K562 (cell line): ENCODE data around the gene TXN2. TPM values are rescaled to one million over a fixed set of nuclear protein-coding genes. Genes with fewer than 3 reads are reported as not detected.

Experiments used
- ARID1B ChIP-seq: fragments of 450-650 bp; IDR thresholded peaks from 2 replicates; pipeline ENCODE4 v1.6.1; 2016; ENCODE audit warnings: antibody characterized with exemption, mild to moderate bottlenecking, inconsistent platforms
- BRF2 ChIP-seq: IDR thresholded peaks from 3 replicates; pipeline ENCODE4 v1.6.1; 2011; ENCODE audit warnings: borderline replicate concordance, mild to moderate bottlenecking; ENCODE audit not compliant: insufficient read length, insufficient read depth
- CREM ChIP-seq: IDR thresholded peaks from 2 replicates; pipeline ENCODE4 v1.6.1; 2014; ENCODE audit warnings: antibody characterized with exemption, low read depth
- CTBP1 ChIP-seq: fragments of 450-650 bp; IDR thresholded peaks from 2 replicates; pipeline ENCODE4 v1.6.1; 2016; ENCODE audit warnings: borderline replicate concordance
- CTCF ChIP-seq, 3 experiments: IDR thresholded peaks in 2 of 3; conservative IDR thresholded peaks in 1 of 3; 2 replicates each; pipeline ENCODE4 v1.5.1; 2011 to 2012; ENCODE audit warnings: low read length in 3 of 3, mild to moderate bottlenecking in 3 of 3, control low read depth in 2 of 3, improper control_type of control experiment in 1 of 3, inconsistent platforms in 1 of 3, low read depth in 1 of 3, mixed read lengths in 1 of 3, moderate library complexity in 1 of 3; ENCODE audit not compliant: insufficient read depth in 2 of 3
- CXXC5 ChIP-seq: fragments of 250-450 bp; sonication (Bioruptor Pico); IDR thresholded peaks from 2 replicates; pipeline ENCODE4 v1.8.0; 2022; ENCODE audit warnings: inconsistent platforms, mild to moderate bottlenecking, moderate library complexity
- HDAC1 ChIP-seq, 2 experiments: fragments of 450-650 bp; IDR thresholded peaks; 2 replicates each; pipeline ENCODE4 v1.6.1; 2016 to 2017; ENCODE audit warnings: inconsistent platforms in 1 of 2, mild to moderate bottlenecking in 1 of 2, moderate library complexity in 1 of 2
- HDAC2 ChIP-seq: fragments of 450-650 bp; IDR thresholded peaks from 2 replicates; pipeline ENCODE4 v1.6.1; 2016; ENCODE audit warnings: mild to moderate bottlenecking
- MBD1 ChIP-seq: fragments of 250-450 bp; sonication (Bioruptor Pico); IDR thresholded peaks from 2 replicates; pipeline ENCODE4 v1.8.0; 2022; ENCODE audit warnings: inconsistent platforms
- MEF2D ChIP-seq: conservative IDR thresholded peaks from 2 replicates; pipeline ENCODE4 v1.6.1; 2016; ENCODE audit warnings: low read depth, missing genetic modification characterization, missing compliant biosample characterization
- NRF1 ChIP-seq, 2 experiments: fragments of 450-650 bp; IDR thresholded peaks in 1 of 2; conservative IDR thresholded peaks in 1 of 2; 2 replicates each; pipeline ENCODE4 v1.6.1; 2014; ENCODE audit warnings: mild to moderate bottlenecking in 2 of 2
- RAD21 ChIP-seq, 2 experiments: fragments of 250-450 bp in 1 of 2; fragments of 450-650 bp in 1 of 2; sonication (Bioruptor Pico) in 1 of 2; formaldehyde crosslinking in 1 of 2; IDR thresholded peaks in 1 of 2; conservative IDR thresholded peaks in 1 of 2; 2 replicates each; pipeline versions ENCODE4 v1.4.0 to v1.8.0; 2020 to 2022; ENCODE audit warnings: mild to moderate bottlenecking in 2 of 2, moderate library complexity in 1 of 2
- SMAD4 ChIP-seq: fragments of 250-450 bp; sonication (Bioruptor Pico); conservative IDR thresholded peaks from 2 replicates; pipeline ENCODE4 v1.8.0; 2021; ENCODE audit warnings: inconsistent platforms, mild to moderate bottlenecking, moderate library complexity
- TFAP4 ChIP-seq: sonication (generic); formaldehyde crosslinking; IDR thresholded peaks from 2 replicates; pipeline ENCODE4 v1.8.0; 2022; ENCODE audit warnings: missing genetic modification reagents, mild to moderate bottlenecking, moderate library complexity, borderline replicate concordance
- ZC3H8 ChIP-seq: fragments of 450-650 bp; IDR thresholded peaks from 2 replicates; pipeline ENCODE4 v1.6.1; 2017
- ZNF175 ChIP-seq: fragments of 200-800 bp; sonication (Bioruptor generic); IDR thresholded peaks from 2 replicates; pipeline ENCODE4 v1.6.1; 2016; ENCODE audit warnings: low read depth, mild to moderate bottlenecking, missing genetic modification characterization, missing compliant biosample characterization
- ZNF444 ChIP-seq: fragments of 250-450 bp; sonication (Bioruptor Pico); IDR thresholded peaks from 2 replicates; pipeline ENCODE4 v1.4.0; 2020; ENCODE audit warnings: mild to moderate bottlenecking, moderate library complexity
- ZNF507 ChIP-seq: conservative IDR thresholded peaks from 2 replicates; pipeline ENCODE4 v1.6.1; 2017; ENCODE audit warnings: missing genetic modification characterization, missing compliant biosample characterization
- ZNF644 ChIP-seq: fragments of 200-800 bp; sonication (Bioruptor generic); IDR thresholded peaks from 2 replicates; pipeline ENCODE4 v1.6.1; 2016; ENCODE audit warnings: low read depth, missing genetic modification characterization, missing compliant biosample characterization
- polyA plus RNA-seq, 8 experiments: library from polyadenylated mRNA; depleted of rRNA in 4 of 8; stranded (reverse) in 5 of 8; unstranded in 3 of 8; fragments of >200 nt; fragmentation: Nextera tagmentation in 2 of 8; fragmentation: Illumina TruSeq in 1 of 8; extraction: Ambion mirVana in 2 of 8; extraction: Trizol in 1 of 8; gene quantifications; 2 replicates each; pipeline versions ENCODE4 v1.2.1 to v1.2.3, GENCODE V29; 2011 to 2014; ENCODE audit warnings: inconsistent platforms in 1 of 8, missing spikeins in 1 of 8
- total RNA-seq, 7 experiments: library from RNA; depleted of rRNA in 6 of 7; stranded (reverse); fragments of >200 nt in 6 of 7; fragmentation: Illumina TruSeq in 2 of 7; extraction: Trizol in 2 of 7; gene quantifications; 2 replicates each; pipeline versions ENCODE4 v1.2.1 to v1.2.3, GENCODE V29; 2011 to 2021; ENCODE audit warnings: low replicate concordance in 1 of 7

TXN2 gene
- total and polyA plus RNA-seq, 9 of the 15 experiments (the other 6 are each of a cell fraction or from before 2014, with no cell fraction given): 48.5 to 399 (median 118) TPM

GRCh38 chr22:36423461-36424404 is 57.7 kb downstream of the TXN2 start (continued):
- TF ChIP-seq ZNF507 (tag) (no peak), TFAP4 (CRISPR knock-in tag) (peak; percentile 54; the same call in 1 of the 2 replicates), RAD21 (CRISPR knock-in tag; conservative IDR thresholded peaks at IDR 0.05 in 1 of 2, IDR thresholded peaks at IDR 0.05 in 1 of 2) (peak in 1 of 2 experiments; percentile 48; a peak in 3 of 4 replicates), CXXC5 (CRISPR knock-in tag) (peak; percentile 48), MEF2D (tag) (peak; percentile 76), CREM (peak; percentile 85), ARID1B (peak; percentile 88), CTCF (IDR thresholded peaks at IDR 0.05 in 2 of 3, conservative IDR thresholded peaks at IDR 0.05 in 1 of 3; ENCODE audit: insufficient read depth in 2 of 3, low read depth in 1 of 3, low read length in 3 of 3) (peak in 1 of 3 experiments; percentile 11; a peak in 1 of 6 replicates), HDAC1 (IDR thresholded peaks at IDR 0.05) (0 out of 4 replicates have a peak, but pooled peaks of 1 of the 2 experiments have one; percentile 26), BRF2 (no peak), CTBP1 (peak; percentile 88), MBD1 (no peak), SMAD4 (CRISPR knock-in tag) (peak; percentile 55), NRF1 (conservative IDR thresholded peaks at IDR 0.05 in 1 of 2, IDR thresholded peaks at IDR 0.05 in 1 of 2) (peak; percentile 21 to 25; a peak in 2 of 4 replicates), ZNF644 (tag) (peak; percentile 45; the same call in 1 of the 2 replicates), ZNF444 (no peak), HDAC2 (peak; percentile 60; the same call in 1 of the 2 replicates), ZC3H8 (no peak), ZNF175 (CRISPR knock-in tag) (peak; percentile 80)
